ENCODE data around the gene ASL. TPM values are rescaled to one million over a fixed set of nuclear protein-coding genes. Genes with fewer than 3 reads are reported as not detected.
"Not testable (repeated sequence)": the region's sequence is repeated elsewhere in the genome, so short reads cannot be mapped to it uniquely, and the experiment has no call there.

The ASL gene
- polyA plus RNA-seq, 3 donors, result 29.7 to 51.6 (median 35.9) TPM

- Mint-ChIP-seq H3K9me3 (peaks cover 0 to 3% (median 0%) of the 10 kb centered on the region in 7 donors), H3K27ac (no peak overlapping the region), H3K36me3 (peaks cover 0 to 2% of the 10 kb centered on the region in 2 donors), H3K4me3 (no peak overlapping the region), H3K27me3 (ENCODE audit: low read depth in 3 of 3) (peaks cover 0 to 4% (median 3%) of the 10 kb centered on the region in 3 donors), H3K4me1 (peaks cover 10% of the 10 kb centered on the region)
- Histone ChIP-seq H3K4me2 (replicated peaks; ENCODE audit: extremely low read depth, low read length, poor library complexity, severe bottlenecking) (no peak overlapping the region), H3K79me2 (ENCODE audit: insufficient read depth, low read length) (peaks cover 17% of the 10 kb centered on the region), H3K36me3 (replicated peaks in 1 of 2; ENCODE audit: control insufficient read depth in 1 of 2, insufficient read depth in 2 of 2, low read length in 2 of 2) (no peaks in the 10 kb centered on the region), H3K27me3 (ENCODE audit: control insufficient read depth in 2 of 2, insufficient read depth in 2 of 2, low read length in 2 of 2) (no peaks in the 10 kb centered on the region), H4K20me1 (ENCODE audit: insufficient read depth, low read length) (peaks cover 6% of the 10 kb centered on the region), H3K4me1 (ENCODE audit: control insufficient read depth in 1 of 2, insufficient read depth in 2 of 2, low read length in 2 of 2) (peaks cover 9 to 14% of the 10 kb centered on the region in 2 donors), H3K4me3 (replicated peaks in 1 of 3; ENCODE audit: low read depth in 2 of 3, low read length in 3 of 3) (no peak overlapping the region), H3K9me3 (replicated peaks in 1 of 2; ENCODE audit: control insufficient read depth in 1 of 2, insufficient read depth in 1 of 2, low read length in 2 of 2) (no peaks in the 10 kb centered on the region), H3K27ac (ENCODE audit: low read depth in 1 of 2, low read length in 2 of 2) (no peak overlapping the region), H2AFZ (ENCODE audit: insufficient read depth, low read depth, low read length, poor library complexity, severe bottlenecking) (no peak overlapping the region), H3K9ac (ENCODE audit: insufficient read depth, low read length, poor library complexity, severe bottlenecking) (no peak overlapping the region)
- DNase-seq, result no peak
- 100% methylated on average over 2 of the region's 9 CpGs for WGBS (ENCODE audit: insufficient coverage)
- TF ChIP-seq, protein P1, sequence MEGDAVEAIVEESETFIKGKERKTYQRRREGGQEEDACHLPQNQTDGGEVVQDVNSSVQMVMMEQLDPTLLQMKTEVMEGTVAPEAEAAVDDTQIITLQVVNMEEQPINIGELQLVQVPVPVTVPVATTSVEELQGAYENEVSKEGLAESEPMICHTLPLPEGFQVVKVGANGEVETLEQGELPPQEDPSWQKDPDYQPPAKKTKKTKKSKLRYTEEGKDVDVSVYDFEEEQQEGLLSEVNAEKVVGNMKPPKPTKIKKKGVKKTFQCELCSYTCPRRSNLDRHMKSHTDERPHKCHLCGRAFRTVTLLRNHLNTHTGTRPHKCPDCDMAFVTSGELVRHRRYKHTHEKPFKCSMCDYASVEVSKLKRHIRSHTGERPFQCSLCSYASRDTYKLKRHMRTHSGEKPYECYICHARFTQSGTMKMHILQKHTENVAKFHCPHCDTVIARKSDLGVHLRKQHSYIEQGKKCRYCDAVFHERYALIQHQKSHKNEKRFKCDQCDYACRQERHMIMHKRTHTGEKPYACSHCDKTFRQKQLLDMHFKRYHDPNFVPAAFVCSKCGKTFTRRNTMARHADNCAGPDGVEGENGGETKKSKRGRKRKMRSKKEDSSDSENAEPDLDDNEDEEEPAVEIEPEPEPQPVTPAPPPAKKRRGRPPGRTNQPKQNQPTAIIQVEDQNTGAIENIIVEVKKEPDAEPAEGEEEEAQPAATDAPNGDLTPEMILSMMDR (IDR thresholded peaks at IDR 0.05), result no peak
- intact Hi-C loops (cut with micrococcal nuclease), result no loop called here
These were observed 35.2 kb downstream of the ASL start for GRCh38 chr7:66110856-66111255.

DNA sequence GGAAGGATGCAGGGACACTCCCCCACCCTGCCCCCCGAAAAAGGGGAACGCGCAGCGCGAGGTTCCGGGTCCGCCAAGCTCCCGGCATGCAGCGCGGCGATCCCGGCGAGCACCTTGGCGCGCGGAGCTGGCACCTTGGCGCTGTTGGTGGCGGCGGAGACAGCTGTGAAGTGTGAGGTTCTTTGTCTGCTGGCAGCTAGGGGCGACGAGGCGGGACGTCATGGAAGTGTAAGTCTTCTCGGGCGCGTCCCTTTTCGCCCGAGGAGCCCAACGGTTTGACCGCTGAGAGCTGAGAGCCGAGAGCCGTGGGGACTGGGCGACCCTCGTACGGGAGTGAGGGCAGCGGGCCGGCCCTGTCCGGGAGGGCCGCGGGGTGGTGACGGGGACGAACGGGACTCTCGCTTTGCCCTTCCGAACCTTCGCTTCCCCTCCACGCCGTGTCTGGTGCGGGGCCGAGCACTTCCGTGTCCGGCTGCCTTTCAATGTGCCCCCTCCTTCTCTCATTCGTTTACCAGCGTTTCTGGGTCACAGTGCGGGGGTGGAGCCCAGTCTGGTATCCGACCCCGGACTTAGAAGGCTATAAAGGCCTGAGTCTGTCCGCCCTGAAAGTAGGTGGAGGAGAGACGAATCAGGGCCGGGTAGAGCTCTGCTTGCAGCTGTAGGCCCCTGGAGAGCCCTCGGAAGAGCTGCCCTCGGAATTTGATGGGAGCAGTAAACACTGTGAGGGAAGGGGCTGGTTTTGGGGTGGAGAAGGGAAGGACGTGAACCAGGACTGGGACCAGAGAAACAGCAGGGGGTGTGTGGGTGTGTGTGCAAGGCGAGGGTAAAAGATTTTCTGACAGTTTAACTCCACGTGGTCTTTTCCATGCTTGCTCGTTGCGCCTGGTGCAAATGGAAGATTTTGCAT lies 39.4 kb downstream of the ASL start, which contains the start of gene CRCP:
Gene CRCP, plus strand, starts transcription at position 105 of the 907 bp plus-strand sequence. Its CDS starts 116 bp downstream, at position 221.
- Histone ChIP-seq H3K36me3 (replicated peaks in 1 of 2; ENCODE audit: control insufficient read depth in 1 of 2, insufficient read depth in 2 of 2, low read length in 2 of 2) (peaks cover 0 to 23% of the 10 kb centered on the region in 2 donors), H3K4me2 (replicated peaks; ENCODE audit: extremely low read depth, low read length, poor library complexity, severe bottlenecking) (peak within 1 kb of the TSS; percentile 74), H2AFZ (ENCODE audit: insufficient read depth, low read depth, low read length, poor library complexity, severe bottlenecking) (peak within 1 kb of the TSS; percentile 94), H3K27ac (ENCODE audit: low read depth in 1 of 2, low read length in 2 of 2) (peak within 1 kb of the TSS; percentile 92 to 96), H3K9ac (ENCODE audit: insufficient read depth, low read length, poor library complexity, severe bottlenecking) (peak within 1 kb of the TSS; percentile 94), H3K27me3 (ENCODE audit: control insufficient read depth in 2 of 2, insufficient read depth in 2 of 2, low read length in 2 of 2) (no peaks in the 10 kb centered on the region), H3K4me3 (replicated peaks in 1 of 3; ENCODE audit: low read depth in 2 of 3, low read length in 3 of 3) (peak within 1 kb of the TSS; percentile 65 to 85 (median 80)), H3K4me1 (ENCODE audit: control insufficient read depth in 1 of 2, insufficient read depth in 2 of 2, low read length in 2 of 2) (peaks cover 13 to 22% of the 10 kb centered on the region in 2 donors), H4K20me1 (ENCODE audit: insufficient read depth, low read length) (peaks cover 48% of the 10 kb centered on the region), H3K9me3 (replicated peaks in 1 of 2; ENCODE audit: control insufficient read depth in 1 of 2, insufficient read depth in 1 of 2, low read length in 2 of 2) (no peaks in the 10 kb centered on the region), H3K79me2 (ENCODE audit: insufficient read depth, low read length) (peaks cover 58% of the 10 kb centered on the region)
- Mint-ChIP-seq H3K36me3 (peaks cover 12 to 15% of the 10 kb centered on the region in 2 donors), H3K4me3 (peak within 1 kb of the TSS; percentile 98 to 99), H3K27ac (peak within 1 kb of the TSS; percentile 97 to 99 (median 98)), H3K9me3 (peaks cover 0 to 3% (median 0%) of the 10 kb centered on the region in 7 donors), H3K27me3 (ENCODE audit: low read depth in 3 of 3) (peaks cover 0 to 3% (median 2%) of the 10 kb centered on the region in 3 donors), H3K4me1 (peaks cover 35% of the 10 kb centered on the region)
- TF ChIP-seq, protein P1 (IDR thresholded peaks at IDR 0.05), result no peak
- under 1% methylated on average over 62 of the region's 67 CpGs for WGBS (ENCODE audit: insufficient coverage)
- intact Hi-C loops (cut with micrococcal nuclease), result loop anchor here (2.0 to 5.0 kb wide), 2 partner anchors 38 to 40 kb away; partner anchors contain the start of gene ASL (in 2 of the 2)
- peak; percentile 59 to 72 (median 70) for DNase-seq

GRCh38 chr7:66116680-66117420 lies 41.2 kb downstream of the ASL start:
- peaks cover 13 to 27% of the 10 kb centered on the region in 2 donors for H3K4me1 ChIP-seq (ENCODE audit: control insufficient read depth in 1 of 2, insufficient read depth in 2 of 2, low read length in 2 of 2)
- H3K27me3 Mint-ChIP-seq (ENCODE audit: low read depth in 3 of 3), result not testable (repeated sequence)
- WGBS (ENCODE audit: insufficient coverage), result 95% methylated on average over 3 of the region's 12 CpGs

More at GRCh38 chr7:66116680-66117420, 41.2 kb downstream of the ASL start:
- H3K9ac ChIP-seq (ENCODE audit: insufficient read depth, low read length, poor library complexity, severe bottlenecking); DNase-seq; H3K4me2 ChIP-seq (replicated peaks; ENCODE audit: extremely low read depth, low read length, poor library complexity, severe bottlenecking); H2AFZ ChIP-seq (ENCODE audit: insufficient read depth, low read depth, low read length, poor library complexity, severe bottlenecking); H3K4me3 ChIP-seq (replicated peaks in 1 of 3; ENCODE audit: low read depth in 2 of 3, low read length in 3 of 3); H3K27ac ChIP-seq (ENCODE audit: low read depth in 1 of 2, low read length in 2 of 2); H3K9me3 Mint-ChIP-seq; H3K9me3 ChIP-seq (replicated peaks in 1 of 2; ENCODE audit: control insufficient read depth in 1 of 2, insufficient read depth in 1 of 2, low read length in 2 of 2); H3K27me3 ChIP-seq (ENCODE audit: control insufficient read depth in 2 of 2, insufficient read depth in 2 of 2, low read length in 2 of 2); H3K4me3 Mint-ChIP-seq: not testable (repeated sequence)
- H3K79me2 ChIP-seq (ENCODE audit: insufficient read depth, low read length), result peaks cover 75% of the 10 kb centered on the region
- peaks cover 0 to 29% of the 10 kb centered on the region in 2 donors for H3K36me3 ChIP-seq (replicated peaks in 1 of 2; ENCODE audit: control insufficient read depth in 1 of 2, insufficient read depth in 2 of 2, low read length in 2 of 2)
- peaks cover 65% of the 10 kb centered on the region for H4K20me1 ChIP-seq (ENCODE audit: insufficient read depth, low read length)
- H3K27ac Mint-ChIP-seq, result peak overlapping the region in 5 of 7 donors; percentile 19 to 84 (median 66)
- peaks cover 11 to 19% of the 10 kb centered on the region in 2 donors for H3K36me3 Mint-ChIP-seq
- intact Hi-C loops (cut with micrococcal nuclease), result loop anchor here in 1 of 2 donors (5.0 kb wide), 1 partner anchor 40 kb away; the partner anchor contains the start of gene ASL
- H3K4me1 Mint-ChIP-seq, result peaks cover 41% of the 10 kb centered on the region
